ENCODE results near the gene RNASE11.

- TF ChIP-seq CTCF (IDR thresholded peaks at IDR 0.05), result no peak
- no peak for TF ChIP-seq POLR2A (IDR thresholded peaks at IDR 0.05)
Measured at GRCh38 chr14:20559461-20559904, 28.3 kb downstream of the RNASE11 start.
